HG03520 (cell line): ENCODE results near the gene LY86.

Source experiments
- ATAC-seq: cut with Tn5 transposase; IDR thresholded peaks from one replicate; pipeline ENCODE4 v1.9.1; 2021; ENCODE audit warnings: mild to moderate bottlenecking, moderate library complexity; ENCODE audit not compliant: unreplicated experiment

LY86 gene

GRCh38 chr6:6588064-6588923 is at the start of gene LY86:
Gene LY86, plus strand, starts transcription at chr6:6588720. Its CDS starts 15 bp downstream, at chr6:6588735.
- ATAC-seq, result peak; percentile 44

GRCh38 chr6:6539036-6539435 is 49.5 kb upstream of the LY86 start:
- no peak for ATAC-seq

GRCh38 chr6:6542357-6542756 is 46.2 kb upstream of the LY86 start:
- ATAC-seq, result no peak

- ATAC-seq, result no peak
These were observed 45.2 kb upstream of the LY86 start for GRCh38 chr6:6543181-6543879.

GRCh38 chr6:6545616-6546317 is 42.8 kb upstream of the LY86 start:
- no peak for ATAC-seq

- ATAC-seq, result peak; percentile 35
These were observed 42.0 kb upstream of the LY86 start for GRCh38 chr6:6546318-6547109.

- peak; percentile 82 for ATAC-seq
These were observed 41.2 kb upstream of the LY86 start for GRCh38 chr6:6547110-6547879.

- ATAC-seq, result no peak
These were observed 32.3 kb upstream of the LY86 start for GRCh38 chr6:6556161-6556737.

- ATAC-seq, result no peak
These were observed 31.6 kb upstream of the LY86 start for GRCh38 chr6:6556738-6557503.

GRCh38 chr6:6557504-6557839 is 31.0 kb upstream of the LY86 start:
- no peak for ATAC-seq

- no peak for ATAC-seq
These were observed 30.6 kb upstream of the LY86 start for GRCh38 chr6:6557886-6558285.

- ATAC-seq, result no peak
These were observed 28.4 kb upstream of the LY86 start for GRCh38 chr6:6559994-6560570.

GRCh38 chr6:6560909-6561308 is 27.6 kb upstream of the LY86 start:
- ATAC-seq, result no peak

GRCh38 chr6:6564154-6564553 is 24.4 kb upstream of the LY86 start:
- ATAC-seq, result no peak

GRCh38 chr6:6565069-6565468 is 23.5 kb upstream of the LY86 start:
- ATAC-seq, result no peak

- ATAC-seq, result no peak
These were observed 23.0 kb upstream of the LY86 start for GRCh38 chr6:6565488-6565887.

- no peak for ATAC-seq
These were observed 21.8 kb upstream of the LY86 start for GRCh38 chr6:6566766-6567165.

- no peak for ATAC-seq
These were observed 19.3 kb upstream of the LY86 start for GRCh38 chr6:6569096-6569810.
